Neural cell (in vitro differentiated cells): Measurements from ENCODE around the gene CRIM1.

ENCODE experiments used
- CTCF ChIP-seq: fragments of 450-650 bp; IDR thresholded peaks from 2 replicates; pipeline ENCODE4 v1.5.1; 2014; ENCODE audit warnings: antibody characterized with exemption, mild to moderate bottlenecking, moderate library complexity; ENCODE audit not compliant: poor library complexity, severe bottlenecking
- EP300 ChIP-seq: fragments of 450-650 bp; conservative IDR thresholded peaks from 2 replicates; pipeline ENCODE4 v1.6.1; 2014; ENCODE audit warnings: antibody characterized with exemption, mild to moderate bottlenecking, moderate library complexity; ENCODE audit not compliant: poor library complexity, severe bottlenecking
- EZH2 ChIP-seq: fragments of 200-600, 300-800 bp; shearing (Covaris generic), sonication (generic); IDR thresholded peaks from 2 replicates; pipeline ENCODE4 v1.6.1; 2014; ENCODE audit warnings: antibody characterized with exemption, low read length, borderline replicate concordance, mild to moderate bottlenecking; ENCODE audit not compliant: insufficient read depth, poor library complexity, severe bottlenecking
- MXI1 ChIP-seq: fragments of 450-650 bp; conservative IDR thresholded peaks from 2 replicates; pipeline ENCODE4 v1.6.1; 2014; ENCODE audit warnings: antibody characterized with exemption, mild to moderate bottlenecking; ENCODE audit not compliant: poor library complexity, severe bottlenecking
- SMC3 ChIP-seq: fragments of 450-650 bp; conservative IDR thresholded peaks from 2 replicates; pipeline ENCODE4 v1.6.1; 2014; ENCODE audit warnings: antibody characterized with exemption, mild to moderate bottlenecking, moderate library complexity; ENCODE audit not compliant: poor library complexity
- TAF1 ChIP-seq: IDR thresholded peaks from 2 replicates; pipeline ENCODE4 v1.6.1; 2012; ENCODE audit warnings: low read depth

GRCh38 chr2:36322108-36322507 is 33.5 kb upstream of the CRIM1 start:
- TF ChIP-seq CTCF (peak; percentile 66), EP300 (no peak), EZH2 (no peak), SMC3 (peak; percentile 69), MXI1 (no peak), TAF1 (no peak)
